G401 (cell line): Measurements from ENCODE around the gene NSD1. TPM values are rescaled to one million over a fixed set of nuclear protein-coding genes. Genes with fewer than 3 reads are reported as not detected.

ENCODE experiments used
- DNase-seq: peaks from one replicate; pipeline ENCODE4 v3.0.0-alpha.2; 2015; ENCODE audit warnings: low spot score
- in situ Hi-C: cut with HindIII; loops from 2 replicates; pipeline ENCODE4 v1.10.0; 2016; ENCODE audit warnings: low sequenced_read_pairs, mixed read lengths
- total RNA-seq: library from RNA; depleted of rRNA; stranded (reverse); fragments of >200 nt; shearing (Covaris generic); gene quantifications from 2 replicates; pipeline ENCODE4 v1.2.3, GENCODE V29; 2014

NSD1 gene
- total RNA-seq, 1 experiment from 2014 or later = 32.1 TPM

DNA sequence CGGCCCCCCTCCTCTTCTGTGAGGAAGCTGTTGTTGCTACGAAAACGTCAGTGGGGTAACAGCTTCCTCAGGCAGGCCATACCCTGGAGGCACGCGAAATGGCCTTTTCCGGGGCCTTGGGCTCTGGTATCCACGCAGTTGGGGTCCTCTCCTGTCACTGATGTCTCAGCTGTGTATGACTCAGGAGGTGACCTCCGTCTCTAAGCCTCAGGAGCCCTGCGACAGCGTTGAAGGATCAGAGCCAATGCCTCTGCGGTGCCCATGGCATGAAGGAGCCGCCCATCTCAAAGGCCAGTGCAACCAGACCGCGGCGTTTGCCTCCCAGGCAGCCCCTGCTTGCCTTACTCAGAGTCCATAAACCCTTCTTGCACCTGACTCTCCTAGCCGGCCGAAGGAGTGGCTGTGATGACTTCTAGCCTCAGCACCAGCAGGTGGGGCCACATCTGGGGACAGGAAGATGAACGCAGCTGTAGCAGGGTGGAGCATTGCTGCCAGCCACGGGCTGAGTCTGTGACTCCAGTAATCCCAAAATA lies 179.1 kb downstream of the NSD1 start:
- no peak for DNase-seq
- in situ Hi-C loops = no loop called here

- in situ Hi-C loops = no loop called here
- no peak for DNase-seq
Measured at GRCh38 chr5:177313561-177314259, 180.1 kb downstream of the NSD1 start.

- DNase-seq = no peak
- in situ Hi-C loops = no loop called here
Measured at GRCh38 chr5:177314376-177315342, 181.1 kb downstream of the NSD1 start.

- in situ Hi-C loops = no loop called here
- DNase-seq = no peak
Measured at GRCh38 chr5:177315411-177315810, 181.8 kb downstream of the NSD1 start.

- DNase-seq = no peak
- in situ Hi-C loops = no loop called here
Measured at GRCh38 chr5:177316005-177316404, 182.4 kb downstream of the NSD1 start.

DNA sequence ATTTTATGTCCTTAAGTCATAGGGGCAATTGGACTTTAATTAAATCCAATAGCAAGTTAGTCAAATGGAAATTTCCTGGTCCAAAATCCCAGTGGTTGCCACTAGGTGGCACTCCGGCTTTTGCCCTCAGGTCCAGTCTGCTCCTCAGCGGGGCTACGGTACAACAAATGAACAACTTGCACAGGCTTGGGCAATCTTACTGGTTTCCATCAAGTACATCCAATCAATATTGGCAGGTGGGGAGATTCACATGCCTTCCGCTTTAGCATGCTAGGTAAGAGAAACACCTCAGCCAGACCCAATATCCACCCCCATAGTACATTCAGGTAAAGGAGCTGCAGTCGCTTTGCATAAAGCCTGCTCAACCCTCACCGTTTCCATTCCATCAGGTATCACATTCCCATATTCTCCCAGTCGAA lies 184.4 kb downstream of the NSD1 start:
- in situ Hi-C loops = no loop called here
- peak; percentile 84 for DNase-seq

DNA sequence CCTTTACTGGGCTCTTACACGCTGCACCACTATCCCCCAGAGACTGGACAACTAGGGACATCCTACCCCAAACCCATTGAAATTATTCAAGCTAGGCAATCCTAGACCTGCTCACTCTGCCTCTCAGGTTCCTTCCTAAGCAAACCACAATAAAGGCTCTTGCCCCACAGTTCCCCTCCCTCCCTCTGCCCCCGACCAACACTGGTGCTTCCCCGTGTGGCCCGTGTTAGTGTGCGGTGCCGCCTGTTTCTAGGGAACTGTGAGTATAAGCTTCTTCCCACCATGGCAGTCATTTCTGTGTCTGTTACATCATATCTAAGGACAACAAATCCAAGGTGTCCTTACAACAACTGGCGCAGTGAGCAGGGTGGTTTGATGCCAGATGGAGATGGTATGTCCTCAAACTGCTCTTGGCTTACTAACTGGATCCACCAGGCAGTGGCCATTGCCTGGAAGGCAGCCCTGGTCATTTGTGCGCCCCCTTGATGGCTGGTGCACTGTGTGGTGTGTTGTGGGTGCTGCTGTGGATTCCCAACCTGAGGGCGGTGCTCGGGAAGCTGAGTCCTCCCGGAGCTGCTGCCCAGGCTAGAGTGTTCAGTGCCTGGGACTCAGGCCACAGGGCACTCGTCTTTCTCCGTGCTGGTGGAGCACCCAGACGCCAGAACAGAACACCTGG lies 186.5 kb downstream of the NSD1 start:
- DNase-seq = no peak
- in situ Hi-C loops = no loop called here

DNA sequence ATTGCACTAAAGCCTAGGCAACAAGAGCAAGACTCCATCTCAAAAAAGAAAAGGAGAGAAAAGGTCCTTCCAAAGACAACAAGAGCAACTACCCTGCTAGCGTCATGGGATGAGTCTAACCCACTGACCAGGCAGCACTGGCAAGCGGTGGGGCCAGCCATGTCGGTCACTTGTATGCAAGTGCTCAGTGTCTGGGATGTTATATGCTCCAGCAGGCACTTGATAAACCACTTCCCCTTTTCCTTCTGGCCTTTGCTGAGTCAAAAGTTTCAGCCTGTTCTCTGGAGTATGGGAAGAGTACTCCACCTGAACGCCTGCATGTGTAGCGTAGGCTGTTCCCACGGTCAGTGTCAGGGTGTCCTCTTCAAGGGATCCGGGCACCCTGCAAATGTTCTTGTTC lies 187.3 kb downstream of the NSD1 start:
- no peak for DNase-seq
- in situ Hi-C loops = no loop called here

- in situ Hi-C loops = no loop called here
- DNase-seq = no peak
Measured at GRCh38 chr5:177325868-177326381, 192.4 kb downstream of the NSD1 start.

- no peak for DNase-seq
- in situ Hi-C loops = no loop called here
Measured at GRCh38 chr5:177327539-177328522, 194.3 kb downstream of the NSD1 start.

DNA sequence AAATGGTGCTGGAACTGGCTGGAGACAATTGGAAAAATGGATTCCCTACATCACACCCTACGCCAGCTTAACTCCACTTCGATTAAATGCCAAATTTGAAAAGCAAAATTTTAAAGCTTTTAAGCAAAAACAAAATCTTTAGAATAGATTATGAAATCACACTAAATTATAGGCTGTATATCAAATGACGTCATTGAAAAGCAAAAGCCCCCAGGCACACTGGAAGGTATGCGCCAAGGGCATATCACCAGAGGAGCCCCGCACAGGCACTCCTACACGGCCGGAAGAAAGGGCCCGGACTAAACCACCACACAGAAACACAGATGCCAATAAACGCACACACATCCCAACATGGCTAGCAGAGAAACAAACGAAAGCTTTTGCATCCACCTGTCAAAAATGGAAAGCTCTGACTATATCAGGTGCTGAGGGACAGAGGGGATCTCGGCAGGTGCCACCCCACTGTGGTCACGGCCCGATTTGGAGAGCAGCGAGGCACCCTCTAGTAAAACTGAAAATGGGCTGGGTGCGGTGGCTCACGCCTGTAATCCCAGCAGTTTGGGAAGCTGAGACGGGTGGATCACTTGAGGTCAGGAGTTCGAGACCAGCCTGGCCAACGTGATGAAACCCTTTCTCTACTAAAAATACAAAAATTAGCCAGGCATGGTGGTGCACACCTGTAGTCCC lies 195.1 kb downstream of the NSD1 start:
- in situ Hi-C loops = no loop called here
- DNase-seq = no peak

DNA sequence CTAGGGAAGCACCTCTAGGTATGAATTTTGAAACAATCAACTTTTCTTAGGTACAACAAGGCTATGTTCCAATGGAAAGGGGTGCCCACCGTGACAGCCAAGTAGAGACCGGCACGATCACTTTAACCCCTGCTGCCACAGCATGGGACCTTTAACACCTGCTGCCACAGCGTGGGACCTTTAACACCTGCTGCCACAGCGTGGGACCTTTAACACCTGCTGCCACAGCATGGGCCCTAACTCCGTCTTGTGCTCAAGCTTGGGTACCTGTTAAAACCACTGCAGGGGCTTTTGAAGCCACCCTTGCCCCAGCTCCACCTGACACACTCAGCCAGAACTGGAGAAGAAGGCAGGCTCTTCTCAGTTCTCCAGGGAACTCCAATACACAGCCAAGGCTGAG lies 196.3 kb downstream of the NSD1 start:
- DNase-seq = no peak
- in situ Hi-C loops = no loop called here

DNA sequence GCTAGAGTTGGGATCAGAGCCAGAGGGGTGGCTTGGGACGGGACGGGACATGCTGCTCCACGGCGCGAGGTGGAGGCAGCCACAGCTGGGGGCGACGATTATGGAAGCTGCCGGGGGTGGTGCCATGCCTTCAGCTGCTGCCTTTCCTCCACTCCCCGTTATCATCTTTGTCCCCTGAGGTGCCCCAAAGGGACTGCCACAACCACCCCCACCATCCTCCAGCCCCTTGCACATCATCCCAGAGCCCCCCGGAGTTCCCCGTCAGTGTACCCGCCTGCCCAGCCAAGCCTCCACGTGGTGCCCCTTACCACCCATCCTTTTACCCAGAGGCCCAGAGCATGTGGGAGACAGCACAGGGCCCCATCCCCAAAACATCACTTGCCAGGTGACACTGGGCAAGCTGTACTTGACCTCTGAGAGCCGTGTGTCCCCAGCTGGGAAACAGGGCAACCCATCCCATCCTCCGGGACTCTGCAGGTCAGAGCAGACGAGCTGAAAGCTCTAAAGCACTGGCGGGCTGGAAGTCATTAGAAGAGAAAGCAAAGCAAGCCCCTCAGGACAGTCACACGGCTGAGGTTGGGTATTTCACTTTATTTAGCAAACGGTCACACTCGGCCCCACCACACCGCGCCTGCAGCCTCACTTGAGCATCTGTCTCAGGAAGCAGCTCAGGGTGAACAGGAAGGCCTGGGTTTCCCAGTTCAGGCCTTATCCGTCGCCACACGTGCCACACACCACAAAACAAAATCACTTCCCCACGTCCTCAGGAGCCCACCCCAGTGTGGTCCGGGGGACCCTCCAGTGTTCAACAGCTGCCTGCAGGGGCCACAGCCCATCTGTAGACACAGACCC lies 197.6 kb downstream of the NSD1 start:
- no peak for DNase-seq
- in situ Hi-C loops = no loop called here

DNA sequence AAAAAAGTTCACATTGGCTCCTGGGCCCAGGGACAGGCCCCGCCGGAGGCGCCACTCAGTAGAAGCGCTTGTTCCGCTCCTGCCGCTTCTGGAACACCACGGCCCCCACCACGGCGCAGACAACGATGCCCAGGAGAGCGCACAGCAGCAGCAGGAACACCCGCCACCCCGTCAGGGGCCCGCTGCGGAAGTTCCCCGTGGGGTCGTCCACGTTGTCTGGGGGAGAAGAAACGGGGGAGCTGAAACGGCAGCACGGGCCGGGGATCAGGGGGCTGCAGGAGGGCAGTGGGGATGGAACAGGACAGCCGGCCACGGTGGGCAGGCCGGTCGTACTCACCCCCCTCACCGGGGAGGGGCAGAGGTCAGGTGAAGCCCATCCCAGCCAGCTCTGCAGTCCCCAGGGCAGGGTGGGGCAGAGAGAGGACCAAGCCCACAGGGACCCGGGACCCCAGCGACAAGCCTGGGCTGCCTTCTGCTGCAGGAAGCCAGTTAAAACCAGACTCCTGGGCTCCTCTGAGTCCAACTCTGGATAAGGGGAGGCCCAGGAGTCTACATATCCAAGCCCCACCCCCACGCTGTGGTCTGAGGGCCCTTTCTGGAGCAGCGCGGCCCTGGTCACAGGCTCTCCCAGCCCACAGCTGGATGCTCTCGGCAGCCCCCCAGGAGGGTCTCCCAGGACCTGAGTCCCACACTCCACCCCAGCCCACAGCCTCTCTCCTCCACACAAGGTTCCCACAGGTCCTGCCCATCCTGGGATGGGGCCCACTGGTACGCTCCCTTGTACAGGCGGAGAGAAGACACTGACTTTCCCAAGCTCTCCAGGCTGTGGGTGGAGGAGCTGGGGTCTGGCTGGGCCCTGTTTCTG lies 198.7 kb downstream of the NSD1 start:
- in situ Hi-C loops = no loop called here
- no peak for DNase-seq

DNA sequence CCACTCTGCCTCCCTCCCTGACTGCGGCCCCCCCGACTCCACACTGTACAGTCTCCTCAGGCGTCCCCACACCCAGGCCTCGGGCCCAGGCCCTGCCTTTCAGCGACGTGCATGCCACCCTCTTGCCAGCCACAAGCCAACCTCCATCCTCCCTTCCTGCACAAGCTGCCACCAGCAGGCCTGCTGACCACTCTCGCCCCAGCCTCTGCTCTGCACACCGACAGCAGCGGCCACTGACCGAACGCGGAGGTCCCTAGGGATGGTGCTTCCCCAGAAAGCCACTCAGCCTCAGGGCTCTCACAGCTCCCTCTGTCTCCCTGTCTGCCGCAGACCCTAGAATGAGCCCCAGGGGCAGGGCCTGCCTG lies 199.3 kb downstream of the NSD1 start:
- no peak for DNase-seq
- in situ Hi-C loops = no loop called here
